DND-41 (cell line): ENCODE results near the gene NR6A1.

Experiments
- ATAC-seq: fragments of 200-7000 bp; cut with Tn5 transposase; 3 replicates; pipeline ENCODE4 v1.9.1; 2021; ENCODE audit warnings: low read depth; ENCODE audit not compliant: insufficient read depth
- DNase-seq: peaks from one replicate; pipeline ENCODE4 v3.0.0-alpha.2; 2020
- H2AFZ ChIP-seq: 2 replicates; pipeline ENCODE4 v1.6.0; 2012; ENCODE audit warnings: low read depth, low read length
- H3K27ac ChIP-seq: 2 replicates; pipeline ENCODE4 v1.5.1; 2012; ENCODE audit warnings: low read length, inconsistent platforms
- H3K27me3 ChIP-seq: fragments of 200-600 bp; sonication (generic); 2 replicates; pipeline ENCODE4 v1.6.0; 2012; ENCODE audit warnings: low read length, mild to moderate bottlenecking, inconsistent platforms; ENCODE audit not compliant: insufficient read depth, poor library complexity
- H3K36me3 ChIP-seq: 2 replicates; pipeline ENCODE4 v1.5.1; 2012; ENCODE audit warnings: low read length, inconsistent platforms; ENCODE audit not compliant: insufficient read depth
- H3K4me1 ChIP-seq: 2 replicates; pipeline ENCODE4 v1.5.1; 2012; ENCODE audit warnings: mild to moderate bottlenecking, low read length; ENCODE audit not compliant: insufficient read depth
- H3K4me2 ChIP-seq: 2 replicates; pipeline ENCODE4 v1.6.0; 2012; ENCODE audit warnings: mild to moderate bottlenecking, moderate library complexity, low read length, inconsistent platforms; ENCODE audit not compliant: insufficient read depth
- H3K4me3 ChIP-seq, 2 experiments: fragments of 200-600 bp in 1 of 2; shearing (Covaris generic) in 1 of 2; 2 replicates each; pipeline ENCODE4 v1.5.1; 2012 to 2016; ENCODE audit warnings: inconsistent platforms in 2 of 2, low read length in 2 of 2, mild to moderate bottlenecking in 2 of 2, low read depth in 1 of 2, moderate library complexity in 1 of 2
- H3K79me2 ChIP-seq: 2 replicates; pipeline ENCODE4 v1.6.0; 2012; ENCODE audit warnings: low read length, inconsistent platforms; ENCODE audit not compliant: insufficient read depth
- H3K9ac ChIP-seq: 2 replicates; pipeline ENCODE4 v1.6.0; 2012; ENCODE audit warnings: low read depth, mild to moderate bottlenecking, inconsistent platforms, low read length, moderate library complexity
- H3K9me3 ChIP-seq: 2 replicates; pipeline ENCODE4 v1.5.1; 2012; ENCODE audit warnings: low read length, moderate library complexity, mild to moderate bottlenecking, inconsistent platforms; ENCODE audit not compliant: insufficient read depth, severe bottlenecking
- H4K20me1 ChIP-seq: 2 replicates; pipeline ENCODE4 v1.6.0; 2012; ENCODE audit warnings: low read length; ENCODE audit not compliant: insufficient read depth
- EZH2 ChIP-seq: IDR thresholded peaks from 3 replicates; pipeline ENCODE4 v1.6.1; 2012; ENCODE audit warnings: borderline replicate concordance, low read depth, mild to moderate bottlenecking, moderate library complexity, low read length, inconsistent platforms; ENCODE audit not compliant: severe bottlenecking
- TF ChIP-seq, protein P1 (sequence below): IDR thresholded peaks from 2 replicates; pipeline ENCODE4 v1.5.1; 2012; ENCODE audit warnings: borderline replicate concordance, low read length, moderate library complexity, mild to moderate bottlenecking; ENCODE audit not compliant: poor library complexity, severe bottlenecking; ENCODE audit errors: extremely low read depth

NR6A1 gene

DNA sequence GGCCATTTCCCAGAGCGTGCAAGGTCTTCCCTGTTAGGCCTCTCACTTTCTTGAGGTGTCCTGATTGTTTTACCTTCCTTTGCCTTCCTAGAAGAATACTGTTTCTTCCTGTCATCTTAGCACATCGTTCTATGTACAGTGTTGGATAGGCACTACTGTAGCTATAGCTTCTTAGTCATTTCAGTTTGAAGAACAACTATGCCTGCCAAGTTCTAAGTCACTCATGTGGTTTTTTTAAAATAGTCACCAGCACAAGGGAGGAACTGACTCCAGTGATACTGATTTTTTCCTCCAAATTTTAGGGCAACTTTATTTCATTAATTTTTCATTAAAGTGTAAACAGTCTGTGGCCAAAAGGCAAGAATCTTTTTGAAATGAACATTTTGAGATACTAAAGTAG is 141.5 kb downstream of the NR6A1 start:
- no peak for DNase-seq
- Histone ChIP-seq H3K9me3 (no peaks in the 10 kb centered on the region), H3K36me3 (no peaks in the 10 kb centered on the region), H3K4me1 (peaks cover 16% of the 10 kb centered on the region; the same call in 1 of the 2 replicates), H3K27me3 (no peaks in the 10 kb centered on the region), H3K4me2 (no peak overlapping the region), H3K4me3 (no peak overlapping the region), H3K27ac (no peak overlapping the region), H3K79me2 (no peaks in the 10 kb centered on the region), H3K9ac (no peak overlapping the region), H2AFZ (no peak overlapping the region), H4K20me1 (no peaks in the 10 kb centered on the region)
- TF ChIP-seq, protein P1, sequence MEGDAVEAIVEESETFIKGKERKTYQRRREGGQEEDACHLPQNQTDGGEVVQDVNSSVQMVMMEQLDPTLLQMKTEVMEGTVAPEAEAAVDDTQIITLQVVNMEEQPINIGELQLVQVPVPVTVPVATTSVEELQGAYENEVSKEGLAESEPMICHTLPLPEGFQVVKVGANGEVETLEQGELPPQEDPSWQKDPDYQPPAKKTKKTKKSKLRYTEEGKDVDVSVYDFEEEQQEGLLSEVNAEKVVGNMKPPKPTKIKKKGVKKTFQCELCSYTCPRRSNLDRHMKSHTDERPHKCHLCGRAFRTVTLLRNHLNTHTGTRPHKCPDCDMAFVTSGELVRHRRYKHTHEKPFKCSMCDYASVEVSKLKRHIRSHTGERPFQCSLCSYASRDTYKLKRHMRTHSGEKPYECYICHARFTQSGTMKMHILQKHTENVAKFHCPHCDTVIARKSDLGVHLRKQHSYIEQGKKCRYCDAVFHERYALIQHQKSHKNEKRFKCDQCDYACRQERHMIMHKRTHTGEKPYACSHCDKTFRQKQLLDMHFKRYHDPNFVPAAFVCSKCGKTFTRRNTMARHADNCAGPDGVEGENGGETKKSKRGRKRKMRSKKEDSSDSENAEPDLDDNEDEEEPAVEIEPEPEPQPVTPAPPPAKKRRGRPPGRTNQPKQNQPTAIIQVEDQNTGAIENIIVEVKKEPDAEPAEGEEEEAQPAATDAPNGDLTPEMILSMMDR = no peak
- TF ChIP-seq EZH2 = no peak
- ATAC-seq = peak; percentile 61; the same call in 1 of the 3 replicates

DNA sequence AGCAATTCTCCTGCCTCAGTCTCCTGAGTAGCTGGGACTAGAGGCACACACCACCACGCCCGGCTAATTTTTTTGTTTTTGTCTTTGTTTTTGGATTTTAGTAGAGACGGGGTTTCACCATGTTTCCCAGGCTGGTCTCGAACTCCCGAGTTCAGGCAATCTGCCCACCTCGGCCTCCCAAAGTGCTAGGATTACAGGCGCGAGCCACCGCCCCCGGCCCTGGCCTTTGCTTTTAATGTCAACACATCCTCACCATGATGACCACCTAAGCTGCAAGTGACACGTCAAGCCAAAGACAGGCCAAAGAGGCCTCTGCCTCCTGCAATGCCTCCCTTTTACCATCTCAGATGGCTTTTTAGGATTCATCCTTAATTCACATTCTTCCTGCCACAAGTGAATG is 142.4 kb downstream of the NR6A1 start:
- H3K4me2 ChIP-seq = no peak overlapping the region

DNA sequence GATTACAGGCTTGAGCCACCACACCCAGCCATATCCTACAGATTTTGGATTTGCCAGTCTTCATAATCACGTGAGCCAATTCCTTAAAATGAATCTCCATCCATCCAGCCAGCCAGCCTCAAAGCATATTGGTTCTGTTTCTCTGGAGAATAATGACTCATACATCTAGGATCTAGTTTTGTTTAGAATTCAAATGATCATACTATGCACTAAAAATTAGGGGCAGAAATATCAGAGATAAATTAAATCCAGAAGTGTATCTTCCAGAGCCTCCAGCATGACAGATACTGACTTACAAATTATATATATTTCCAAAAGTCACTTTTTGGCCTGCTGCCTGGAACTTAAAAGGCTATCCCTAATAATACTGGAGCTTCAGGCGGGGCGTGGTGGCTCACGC is 144.8 kb downstream of the NR6A1 start:
- no peak for ATAC-seq

More for the DNA sequence above, 142.4 kb downstream of the NR6A1 start:
- H3K36me3 ChIP-seq = no peaks in the 10 kb centered on the region
- H3K27me3 ChIP-seq = no peaks in the 10 kb centered on the region
- no peaks in the 10 kb centered on the region for H3K9me3 ChIP-seq
- no peak overlapping the region for H3K9ac ChIP-seq
- H3K4me3 ChIP-seq = no peak overlapping the region
- no peaks in the 10 kb centered on the region for H3K79me2 ChIP-seq
- no peak for ATAC-seq
- no peaks in the 10 kb centered on the region for H4K20me1 ChIP-seq
- H2AFZ ChIP-seq = no peak overlapping the region
- no peak for TF ChIP-seq EZH2
- TF ChIP-seq, protein P1 = no peak
- H3K4me1 ChIP-seq = peaks cover 16% of the 10 kb centered on the region; the same call in 1 of the 2 replicates
- no peak for DNase-seq
- H3K27ac ChIP-seq = no peak overlapping the region

More for the DNA sequence above, 144.8 kb downstream of the NR6A1 start:
- Histone ChIP-seq H3K9ac (no peak overlapping the region), H3K9me3 (no peaks in the 10 kb centered on the region), H3K27me3 (no peaks in the 10 kb centered on the region), H2AFZ (no peak overlapping the region), H3K4me3 (no peak overlapping the region), H3K79me2 (no peaks in the 10 kb centered on the region), H4K20me1 (no peaks in the 10 kb centered on the region), H3K4me2 (no peak overlapping the region), H3K36me3 (no peaks in the 10 kb centered on the region), H3K4me1 (peaks cover 22% of the 10 kb centered on the region), H3K27ac (no peak overlapping the region)
- DNase-seq = no peak
- no peak for TF ChIP-seq EZH2
- TF ChIP-seq, protein P1 = no peak
